Tibial nerve (tissue), 3 donors: ENCODE data around the gene NSUN2.

ENCODE experiments used
- CTCF ChIP-seq, 5 experiments: fragments of 200-600 bp in 3 of 5; fragments of 450-650 bp in 2 of 5; sonication (generic) in 3 of 5; IDR thresholded peaks; one replicate each; pipeline ENCODE4 v1.5.1; 2016 to 2019; ENCODE audit warnings: antibody characterized with exemption in 5 of 5, mild to moderate bottlenecking in 3 of 5, moderate library complexity in 2 of 5
- POLR2A ChIP-seq, 2 donors: fragments of 450-650 bp; IDR thresholded peaks; one replicate each; pipeline ENCODE4 v1.6.1; 2017; ENCODE audit warnings: antibody characterized with exemption in 2 of 2, mild to moderate bottlenecking in 2 of 2, moderate library complexity in 2 of 2

- TF ChIP-seq CTCF (IDR thresholded peaks at IDR 0.05) = no peak
- no peak for TF ChIP-seq POLR2A (IDR thresholded peaks at IDR 0.05)
Measured at GRCh38 chr5:6604946-6605345, 27.9 kb downstream of the NSUN2 start.
